GM12878 (cell line): ENCODE measurements around the gene CD248. TPM values are rescaled to one million over a fixed set of nuclear protein-coding genes. Genes with fewer than 3 reads are reported as not detected.

Source experiments
- BRCA1 ChIP-seq: IDR thresholded peaks from 2 replicates; pipeline ENCODE4 v1.6.1; 2011; ENCODE audit warnings: low read depth, low read length, improper control_type of control experiment
- E2F4 ChIP-seq: IDR thresholded peaks from 2 replicates; pipeline ENCODE4 v1.6.1; 2012; ENCODE audit warnings: low read depth, low read length, improper control_type of control experiment
- EGR1 ChIP-seq, 2 experiments: IDR thresholded peaks; 1 replicate in 1 of 2; 2 replicates in 1 of 2; pipeline ENCODE4 v1.6.1; 2011 to 2012; ENCODE audit warnings: low read depth in 2 of 2, low read length in 2 of 2, borderline replicate concordance in 1 of 2, mild to moderate bottlenecking in 1 of 2, moderate library complexity in 1 of 2
- EP300 ChIP-seq, 2 experiments: fragments of 150-350 bp in 1 of 2; IDR thresholded peaks; 2 replicates each; pipeline ENCODE4 v1.6.1; 2011 to 2012; ENCODE audit warnings: low read depth in 2 of 2, low read length in 2 of 2, borderline replicate concordance in 1 of 2, improper control_type of control experiment in 1 of 2, inconsistent platforms in 1 of 2; ENCODE audit not compliant: control insufficient read depth in 1 of 2
- EZH2 ChIP-seq: IDR thresholded peaks from 2 replicates; pipeline ENCODE4 v1.6.1; 2012; ENCODE audit warnings: low read depth, mild to moderate bottlenecking, control low read depth, inconsistent platforms, low read length, borderline replicate concordance; ENCODE audit not compliant: control insufficient read depth
- HDAC6 ChIP-seq: fragments of 200-600 bp; sonication (generic); IDR thresholded peaks from one replicate; pipeline ENCODE4 v1.8.0; 2017; ENCODE audit warnings: antibody characterized with exemption; ENCODE audit not compliant: unreplicated experiment
- MLLT1 ChIP-seq: fragments of 450-650 bp; IDR thresholded peaks from 2 replicates; pipeline ENCODE4 v1.6.1; 2016; ENCODE audit warnings: mild to moderate bottlenecking
- NRF1 ChIP-seq: conservative IDR thresholded peaks from 2 replicates; pipeline ENCODE4 v1.6.1; 2011; ENCODE audit warnings: mild to moderate bottlenecking, low read depth, low read length, improper control_type of control experiment
- PKNOX1 ChIP-seq: fragments of 450-650 bp; IDR thresholded peaks from 2 replicates; pipeline ENCODE4 v1.6.1; 2016; ENCODE audit warnings: mild to moderate bottlenecking
- RUNX3 ChIP-seq: IDR thresholded peaks from 2 replicates; pipeline ENCODE4 v1.6.1; 2012; ENCODE audit warnings: low read length, inconsistent platforms
- SUZ12 ChIP-seq: fragments of 200-600 bp; sonication (generic); IDR thresholded peaks from one replicate; pipeline ENCODE4 v1.6.1; 2018; ENCODE audit warnings: antibody characterized with exemption, mild to moderate bottlenecking; ENCODE audit not compliant: unreplicated experiment
- TCF3 ChIP-seq: IDR thresholded peaks from 2 replicates; pipeline ENCODE4 v1.6.1; 2012; ENCODE audit warnings: low read depth, mild to moderate bottlenecking, low read length, borderline replicate concordance; ENCODE audit not compliant: insufficient read depth
- polyA plus RNA-seq, 11 experiments: library from polyadenylated mRNA; depleted of rRNA in 4 of 11; unstranded in 6 of 11; stranded (reverse) in 5 of 11; fragments of >200 nt; fragmentation: Nextera tagmentation in 4 of 11; fragmentation: Illumina TruSeq in 1 of 11; extraction: Ambion mirVana in 4 of 11; extraction: Trizol in 1 of 11; gene quantifications; 1 replicate in 1 of 11; 2 replicates in 10 of 11; pipeline versions ENCODE4 v1.2.1 to v1.2.3, GENCODE V29; 2011 to 2016; ENCODE audit warnings: inconsistent platforms in 2 of 11, missing spikeins in 2 of 11, low read depth in 1 of 11
- total RNA-seq, 4 experiments: library from RNA; depleted of rRNA in 3 of 4; stranded (reverse); fragments of >200 nt in 3 of 4; fragmentation: Illumina TruSeq in 1 of 4; extraction: Trizol in 1 of 4; gene quantifications; 2 replicates each; pipeline versions ENCODE4 v1.2.1 to v1.2.3, GENCODE V29; 2013 to 2021
- TF ChIP-seq, protein P1 (sequence below): fragments of 450-650 bp; IDR thresholded peaks from 2 replicates; pipeline ENCODE4 v1.6.1; 2018; ENCODE audit warnings: mild to moderate bottlenecking, low read depth, moderate library complexity; ENCODE audit not compliant: partially characterized antibody
- TF ChIP-seq, protein P2 (sequence below): IDR thresholded peaks from 2 replicates; pipeline ENCODE4 v1.6.1; 2011; ENCODE audit warnings: borderline replicate concordance, low read depth, mild to moderate bottlenecking, moderate library complexity, low read length; ENCODE audit not compliant: insufficient read depth, poor library complexity, severe bottlenecking
- TF ChIP-seq, protein P3 (sequence below): fragments of 450-650 bp; conservative IDR thresholded peaks from 2 replicates; pipeline ENCODE4 v1.6.1; 2017; ENCODE audit warnings: mild to moderate bottlenecking, moderate library complexity

The CD248 gene
- total and polyA plus RNA-seq, 10 of the 15 experiments (the other 5 are each of a cell fraction or from before 2014, with no cell fraction given) = 0.10 to 0.21 (median 0.20) TPM; not detected in 7

DNA sequence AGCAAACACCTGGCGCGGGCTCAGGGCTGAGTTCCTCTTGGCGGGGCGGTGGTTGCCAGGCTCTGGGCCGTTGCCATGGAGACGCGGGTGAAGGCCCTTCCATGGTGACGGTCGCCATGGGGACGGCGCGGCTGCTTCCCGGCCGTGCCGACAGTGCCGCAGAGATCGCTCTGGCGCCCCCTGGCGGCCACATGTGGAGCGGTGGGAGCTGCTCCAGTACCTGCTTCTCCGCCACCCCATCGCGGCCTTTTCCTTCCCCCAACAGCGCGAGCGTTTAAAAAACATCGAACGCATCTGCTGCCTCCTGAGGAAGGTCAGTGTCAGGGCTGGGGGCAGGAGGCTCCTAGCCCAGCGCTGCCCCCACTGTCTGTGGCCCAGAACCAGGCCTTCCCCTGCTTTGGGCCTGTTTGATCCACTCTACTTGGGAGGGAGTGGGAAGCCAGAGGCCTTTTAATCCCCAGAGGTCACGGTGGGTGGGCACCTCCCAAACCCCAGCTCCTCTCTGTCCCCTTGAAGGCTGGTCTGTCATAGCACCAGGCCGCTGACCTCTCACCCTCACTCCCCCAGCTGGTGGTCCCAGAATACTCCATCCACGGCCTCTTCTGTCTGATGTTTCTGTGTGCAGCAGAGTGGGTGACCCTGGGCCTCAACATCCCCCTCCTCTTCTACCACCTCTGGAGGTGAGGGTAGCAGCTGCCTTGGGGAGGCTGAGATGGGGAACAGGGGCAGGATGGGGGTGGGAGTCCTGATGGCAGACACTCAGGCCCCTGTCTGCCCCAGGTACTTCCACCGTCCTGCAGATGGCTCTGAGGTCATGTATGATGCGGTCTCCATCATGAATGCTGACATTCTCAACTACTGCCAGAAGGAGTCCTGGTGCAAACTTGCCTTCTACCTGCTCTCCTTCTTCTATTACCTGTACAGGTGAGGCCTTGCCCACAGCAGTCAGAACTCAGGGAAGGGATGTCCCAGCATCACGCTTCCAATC, 34.1 kb downstream of the CD248 start (continued):
- TF ChIP-seq, protein P1, sequence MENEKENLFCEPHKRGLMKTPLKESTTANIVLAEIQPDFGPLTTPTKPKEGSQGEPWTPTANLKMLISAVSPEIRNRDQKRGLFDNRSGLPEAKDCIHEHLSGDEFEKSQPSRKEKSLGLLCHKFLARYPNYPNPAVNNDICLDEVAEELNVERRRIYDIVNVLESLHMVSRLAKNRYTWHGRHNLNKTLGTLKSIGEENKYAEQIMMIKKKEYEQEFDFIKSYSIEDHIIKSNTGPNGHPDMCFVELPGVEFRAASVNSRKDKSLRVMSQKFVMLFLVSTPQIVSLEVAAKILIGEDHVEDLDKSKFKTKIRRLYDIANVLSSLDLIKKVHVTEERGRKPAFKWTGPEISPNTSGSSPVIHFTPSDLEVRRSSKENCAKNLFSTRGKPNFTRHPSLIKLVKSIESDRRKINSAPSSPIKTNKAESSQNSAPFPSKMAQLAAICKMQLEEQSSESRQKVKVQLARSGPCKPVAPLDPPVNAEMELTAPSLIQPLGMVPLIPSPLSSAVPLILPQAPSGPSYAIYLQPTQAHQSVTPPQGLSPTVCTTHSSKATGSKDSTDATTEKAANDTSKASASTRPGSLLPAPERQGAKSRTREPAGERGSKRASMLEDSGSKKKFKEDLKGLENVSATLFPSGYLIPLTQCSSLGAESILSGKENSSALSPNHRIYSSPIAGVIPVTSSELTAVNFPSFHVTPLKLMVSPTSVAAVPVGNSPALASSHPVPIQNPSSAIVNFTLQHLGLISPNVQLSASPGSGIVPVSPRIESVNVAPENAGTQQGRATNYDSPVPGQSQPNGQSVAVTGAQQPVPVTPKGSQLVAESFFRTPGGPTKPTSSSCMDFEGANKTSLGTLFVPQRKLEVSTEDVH = no peak
- peak; percentile 83 for TF ChIP-seq TCF3
- TF ChIP-seq EP300 (IDR thresholded peaks at IDR 0.05; ENCODE audit: borderline replicate concordance in 1 of 2, control insufficient read depth in 1 of 2, low read depth in 2 of 2, low read length in 2 of 2) = peak; percentile 33 to 45; a peak in 1 of 4 replicates
- TF ChIP-seq BRCA1 = no peak; the same call in 1 of the 2 replicates
- TF ChIP-seq, protein P2, sequence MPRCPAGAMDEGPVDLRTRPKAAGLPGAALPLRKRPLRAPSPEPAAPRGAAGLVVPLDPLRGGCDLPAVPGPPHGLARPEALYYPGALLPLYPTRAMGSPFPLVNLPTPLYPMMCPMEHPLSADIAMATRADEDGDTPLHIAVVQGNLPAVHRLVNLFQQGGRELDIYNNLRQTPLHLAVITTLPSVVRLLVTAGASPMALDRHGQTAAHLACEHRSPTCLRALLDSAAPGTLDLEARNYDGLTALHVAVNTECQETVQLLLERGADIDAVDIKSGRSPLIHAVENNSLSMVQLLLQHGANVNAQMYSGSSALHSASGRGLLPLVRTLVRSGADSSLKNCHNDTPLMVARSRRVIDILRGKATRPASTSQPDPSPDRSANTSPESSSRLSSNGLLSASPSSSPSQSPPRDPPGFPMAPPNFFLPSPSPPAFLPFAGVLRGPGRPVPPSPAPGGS = no peak
- peak; percentile 18; the same call in 1 of the 2 replicates for TF ChIP-seq PKNOX1
- no peak for TF ChIP-seq SUZ12
- TF ChIP-seq, protein P3, sequence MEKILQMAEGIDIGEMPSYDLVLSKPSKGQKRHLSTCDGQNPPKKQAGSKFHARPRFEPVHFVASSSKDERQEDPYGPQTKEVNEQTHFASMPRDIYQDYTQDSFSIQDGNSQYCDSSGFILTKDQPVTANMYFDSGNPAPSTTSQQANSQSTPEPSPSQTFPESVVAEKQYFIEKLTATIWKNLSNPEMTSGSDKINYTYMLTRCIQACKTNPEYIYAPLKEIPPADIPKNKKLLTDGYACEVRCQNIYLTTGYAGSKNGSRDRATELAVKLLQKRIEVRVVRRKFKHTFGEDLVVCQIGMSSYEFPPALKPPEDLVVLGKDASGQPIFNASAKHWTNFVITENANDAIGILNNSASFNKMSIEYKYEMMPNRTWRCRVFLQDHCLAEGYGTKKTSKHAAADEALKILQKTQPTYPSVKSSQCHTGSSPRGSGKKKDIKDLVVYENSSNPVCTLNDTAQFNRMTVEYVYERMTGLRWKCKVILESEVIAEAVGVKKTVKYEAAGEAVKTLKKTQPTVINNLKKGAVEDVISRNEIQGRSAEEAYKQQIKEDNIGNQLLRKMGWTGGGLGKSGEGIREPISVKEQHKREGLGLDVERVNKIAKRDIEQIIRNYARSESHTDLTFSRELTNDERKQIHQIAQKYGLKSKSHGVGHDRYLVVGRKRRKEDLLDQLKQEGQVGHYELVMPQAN = peak; percentile 76; the same call in 1 of the 2 replicates
- no peak for TF ChIP-seq HDAC6
- no peak for TF ChIP-seq NRF1
- TF ChIP-seq E2F4 = no peak; the same call in 1 of the 2 replicates
- no peak for TF ChIP-seq EZH2
- no peak for TF ChIP-seq MLLT1
- TF ChIP-seq RUNX3 = 0 out of 2 replicates have a peak, but pooled peaks have one; percentile 12
- TF ChIP-seq EGR1 (IDR thresholded peaks at IDR 0.05; ENCODE audit: borderline replicate concordance in 1 of 2, low read depth in 2 of 2, low read length in 2 of 2) = peak; percentile 8 to 59; a peak in 1 of 3 replicates
